GM18526 (cell line): Measurements from ENCODE around the gene LCT.
A peak's percentile ranks its signal among the peaks of the same experiment; 100 is the strongest.

Experiments
- POLR2A ChIP-seq: IDR thresholded peaks from 3 replicates; pipeline ENCODE4 v1.6.1; 2011; ENCODE audit not compliant: insufficient read length; ENCODE audit errors: extremely low read depth

The LCT gene

GRCh38 chr2:135836596-135837270 is at the start of gene LCT:
Gene LCT, minus strand, starts transcription at chr2:135837184. Its CDS starts 15 bp downstream, at chr2:135837169.
- TF ChIP-seq POLR2A: no peak

GRCh38 chr2:135885709-135886108 is 48.7 kb upstream of the LCT start:
- TF ChIP-seq POLR2A: no peak

- TF ChIP-seq POLR2A: no peak
Observed at GRCh38 chr2:135882415-135882814, 45.4 kb upstream of the LCT start.

- peak; percentile 64 for TF ChIP-seq POLR2A
Observed at GRCh38 chr2:135876066-135876711, 39.2 kb upstream of the LCT start, which contains the start of gene MCM6. Gene MCM6, minus strand, starts transcription at chr2:135876443. Its CDS starts 78 bp downstream, at chr2:135876365.

GRCh38 chr2:135875491-135876065 is 38.6 kb upstream of the LCT start:
- peak; percentile 50 for TF ChIP-seq POLR2A

- no peak for TF ChIP-seq POLR2A
Observed at GRCh38 chr2:135874777-135875365, 37.9 kb upstream of the LCT start.

GRCh38 chr2:135870571-135870970 is 33.6 kb upstream of the LCT start:
- TF ChIP-seq POLR2A: no peak

GRCh38 chr2:135863233-135863632 is 26.2 kb upstream of the LCT start:
- no peak for TF ChIP-seq POLR2A

GRCh38 chr2:135862718-135863117 is 25.7 kb upstream of the LCT start:
- TF ChIP-seq POLR2A: no peak

- no peak for TF ChIP-seq POLR2A
Observed at GRCh38 chr2:135853401-135853800, 16.4 kb upstream of the LCT start.

GRCh38 chr2:135851858-135852257 is 14.9 kb upstream of the LCT start:
- no peak for TF ChIP-seq POLR2A

- TF ChIP-seq POLR2A: no peak
Observed at GRCh38 chr2:135850892-135851668, 14.1 kb upstream of the LCT start.

GRCh38 chr2:135849087-135849486 is 12.1 kb upstream of the LCT start:
- no peak for TF ChIP-seq POLR2A

GRCh38 chr2:135845997-135846396 is 9.0 kb upstream of the LCT start:
- TF ChIP-seq POLR2A: no peak

- TF ChIP-seq POLR2A: no peak
Observed at GRCh38 chr2:135845257-135845656, 8.3 kb upstream of the LCT start.

- no peak for TF ChIP-seq POLR2A
Observed at GRCh38 chr2:135844301-135844895, 7.4 kb upstream of the LCT start.
